ENCODE data around the gene CRHR1. TPM values are rescaled to one million over a fixed set of nuclear protein-coding genes. Genes with fewer than 3 reads are reported as not detected.

The CRHR1 gene
- total RNA-seq, 4 donors from 2014 or later = not detected

Other genes with a start within 250 kb of the CRHR1 start
- gene SPPL2C, start 60.6 kb downstream of the CRHR1 start, total RNA-seq = not detected
- gene MAPT, start 110.2 kb downstream of the CRHR1 start, total RNA-seq = 1 to 10 TPM; 1.7 to 2.3 (median 1.8) TPM
- not detected for gene STH, start 214.9 kb downstream of the CRHR1 start, total RNA-seq